Endometrial microvascular endothelial cells (primary cell): ENCODE data around the gene C1orf174. TPM values are rescaled to one million over a fixed set of nuclear protein-coding genes. Genes with fewer than 3 reads are reported as not detected.

Experiments used
- in situ Hi-C: cut with HindIII; loops from 2 replicates; pipeline ENCODE4 v1.10.0; 2017; ENCODE audit warnings: low sequenced_read_pairs, low pct_unique_long_range_greater_than_20kb; ENCODE audit errors: inconsistent ontology term
- total RNA-seq: library from RNA; depleted of rRNA; stranded (reverse); fragments of >200 nt; gene quantifications from one replicate; pipeline ENCODE4 v1.2.3, GENCODE V29; 2015; ENCODE audit errors: inconsistent ontology term

C1orf174 gene
- total RNA-seq, 1 donor from 2014 or later, result 43.7 TPM

DNA sequence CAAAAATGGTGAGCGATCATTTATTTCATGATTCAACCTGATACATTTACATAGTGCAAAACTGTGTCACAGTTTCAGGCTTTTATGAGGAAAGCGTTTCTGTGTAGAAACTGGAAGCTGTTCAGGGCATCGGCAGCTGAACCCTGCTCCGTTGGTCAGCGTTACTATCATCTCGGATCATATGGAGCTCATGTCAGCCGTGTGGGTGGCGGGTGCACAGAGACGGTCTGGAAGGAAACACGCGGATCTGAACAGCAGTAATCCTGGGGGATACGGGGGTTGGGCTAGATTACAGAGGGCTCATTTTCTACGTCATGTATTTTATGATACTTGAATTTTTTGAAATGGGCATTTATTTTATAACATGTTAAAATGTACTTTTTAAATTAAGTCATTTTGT lies 15.1 kb downstream of the C1orf174 start:
- in situ Hi-C loops, result no loop called here

DNA sequence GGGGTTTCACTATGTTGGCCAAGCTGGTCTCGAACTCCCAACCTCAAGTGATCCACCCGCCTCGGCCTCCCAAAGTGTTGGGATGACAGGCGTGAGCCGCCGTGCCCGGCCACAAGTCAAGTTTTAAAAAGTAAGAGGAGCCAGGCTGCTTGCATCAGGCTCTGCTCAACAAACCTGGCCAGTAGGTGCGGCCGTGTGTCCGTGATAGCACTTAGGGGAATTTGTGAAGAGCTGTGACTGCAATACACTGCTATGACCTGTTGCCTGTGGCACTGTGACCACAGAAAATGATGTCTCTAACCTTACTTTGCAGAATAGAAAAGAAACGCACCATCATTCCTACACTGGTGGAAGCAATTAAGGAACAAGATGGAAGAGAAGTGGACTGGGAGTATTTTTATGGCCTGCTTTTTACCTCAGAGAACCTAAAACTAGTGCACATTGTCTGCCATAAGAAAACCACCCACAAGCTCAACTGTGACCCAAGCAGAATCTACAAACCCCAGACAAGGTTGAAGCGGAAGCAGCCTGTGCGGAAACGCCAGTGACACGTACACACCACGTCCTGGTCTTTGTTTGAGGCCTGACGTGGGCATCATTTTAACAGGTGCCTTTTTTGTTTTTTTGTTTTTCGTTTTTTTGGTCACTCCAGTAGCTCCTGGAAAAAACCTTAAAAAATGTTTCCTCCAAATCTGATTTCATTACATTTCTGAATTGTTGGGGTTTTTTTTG lies 16.7 kb downstream of the C1orf174 start:
- in situ Hi-C loops, result no loop called here

DNA sequence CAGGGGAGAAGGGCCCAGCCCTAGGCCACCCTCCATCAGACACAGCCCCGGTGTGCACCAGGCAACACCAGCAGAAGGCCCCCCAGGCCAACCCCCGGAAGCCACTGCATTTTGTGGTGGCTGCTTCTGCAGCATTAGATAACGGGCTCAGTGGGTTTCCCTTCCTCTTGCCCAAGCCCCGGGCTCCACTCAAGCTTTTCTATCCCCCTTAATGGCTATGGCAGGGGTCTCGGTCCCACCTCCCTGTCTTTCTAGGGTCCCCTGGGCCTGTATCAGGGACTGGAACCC lies 18.9 kb downstream of the C1orf174 start:
- in situ Hi-C loops, result no loop called here

DNA sequence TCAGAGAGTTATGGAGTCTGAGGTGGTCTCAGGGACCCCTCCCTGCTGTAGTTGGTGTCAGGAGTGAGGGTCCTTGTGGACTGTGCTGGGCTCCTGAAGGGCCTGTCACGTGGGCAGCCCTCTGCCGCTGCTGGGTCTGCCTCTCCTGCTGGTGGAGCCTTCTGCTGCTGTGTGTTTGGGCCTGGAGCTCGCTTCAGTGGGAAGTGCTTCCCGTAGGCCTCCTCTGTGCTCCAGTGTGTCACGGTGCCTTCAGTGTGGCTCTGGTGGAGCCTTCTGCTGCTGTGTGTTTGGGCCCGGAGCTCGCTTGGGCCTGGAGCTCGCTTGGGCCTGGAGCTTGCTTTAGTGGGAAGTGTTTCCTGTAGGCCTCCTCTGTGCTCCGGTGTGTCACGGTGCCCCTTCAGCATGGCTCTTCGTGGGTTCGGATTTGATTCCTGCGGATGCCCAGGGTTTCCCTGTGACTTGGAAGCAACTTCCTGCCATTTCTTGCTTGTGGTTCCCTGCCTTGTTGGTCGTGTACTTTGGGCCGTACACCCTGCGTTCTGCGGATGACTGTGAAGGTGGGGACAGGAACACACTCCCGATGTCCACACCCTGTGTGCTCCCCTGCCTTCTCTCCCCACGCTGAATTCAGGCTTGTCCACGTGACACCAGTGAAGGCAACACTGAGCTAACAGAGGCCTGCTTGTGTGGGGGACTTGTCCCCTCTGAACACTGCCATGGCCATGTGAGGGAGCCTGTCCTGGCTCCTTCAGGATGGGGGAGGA lies 19.5 kb downstream of the C1orf174 start:
- in situ Hi-C loops, result no loop called here

DNA sequence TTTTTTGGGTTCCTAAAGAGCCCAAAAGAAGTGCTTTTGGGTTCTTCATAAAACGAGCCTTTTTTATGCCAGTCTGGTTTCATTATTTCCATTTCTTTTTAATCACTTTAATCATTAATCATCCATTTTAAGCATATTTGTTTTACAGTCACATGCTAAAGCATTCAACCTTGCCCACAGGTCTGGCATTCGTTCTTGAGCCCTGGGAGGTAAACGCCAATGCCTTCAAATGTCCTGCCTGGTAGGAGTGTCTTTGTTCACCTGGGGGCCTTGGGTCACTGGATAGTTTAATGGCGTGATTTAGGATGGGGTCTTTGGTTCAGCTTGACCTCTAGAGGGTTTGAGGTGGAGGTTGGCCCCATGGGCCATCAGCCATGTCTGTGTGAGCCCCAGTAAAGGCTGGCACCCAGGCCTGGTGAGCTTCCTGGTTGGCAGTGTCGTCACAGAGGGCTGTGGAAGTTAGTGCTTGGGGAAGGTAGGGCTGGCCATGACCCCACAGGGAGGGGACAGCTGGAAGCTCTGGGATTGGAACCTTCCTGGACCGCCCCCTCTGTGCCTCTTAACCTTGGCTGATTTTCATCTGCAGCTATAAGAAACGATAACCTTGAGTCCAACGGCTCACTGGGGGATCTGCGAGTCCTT lies 20.2 kb downstream of the C1orf174 start:
- in situ Hi-C loops, result no loop called here

DNA sequence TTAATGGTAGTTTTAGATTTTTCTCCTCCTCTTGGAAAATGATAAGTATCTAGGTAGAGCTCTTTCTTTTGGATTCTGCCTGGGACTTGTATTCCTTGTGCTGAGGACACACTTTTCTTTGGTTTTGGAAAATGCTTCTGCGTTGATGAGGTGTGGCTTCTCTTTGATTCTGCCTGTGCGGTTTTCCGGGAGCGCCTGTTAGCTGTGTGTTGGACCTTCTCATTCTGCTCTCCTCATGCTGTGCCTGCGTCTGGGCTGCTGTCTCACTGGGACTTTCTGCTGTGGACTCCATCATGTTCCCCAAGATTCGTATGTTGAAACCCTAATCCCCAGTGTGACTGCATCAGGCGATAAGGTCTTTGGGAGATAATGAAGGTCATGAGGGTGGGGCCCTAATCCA lies 21.0 kb downstream of the C1orf174 start:
- in situ Hi-C loops, result no loop called here

DNA sequence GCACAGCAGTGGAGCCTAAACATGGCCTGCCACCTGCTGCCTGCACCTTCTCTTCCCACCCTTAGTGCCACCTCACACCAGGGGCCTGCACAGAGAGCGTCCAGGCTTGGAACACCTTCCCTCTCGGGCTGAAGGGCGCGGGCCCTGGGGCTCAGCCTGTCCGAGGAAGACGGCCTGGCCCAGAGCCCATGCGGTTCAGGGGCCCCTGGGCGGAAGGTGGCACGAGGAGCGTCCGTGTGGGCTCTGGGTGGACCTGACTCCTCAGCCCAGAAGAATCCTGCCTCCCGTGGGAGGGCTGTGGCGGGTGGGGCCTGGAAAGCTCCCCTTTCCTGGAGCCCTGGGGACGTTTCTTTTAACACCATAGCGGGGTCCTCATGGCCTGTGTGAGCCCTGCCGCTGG lies 23.4 kb downstream of the C1orf174 start:
- in situ Hi-C loops, result no loop called here

DNA sequence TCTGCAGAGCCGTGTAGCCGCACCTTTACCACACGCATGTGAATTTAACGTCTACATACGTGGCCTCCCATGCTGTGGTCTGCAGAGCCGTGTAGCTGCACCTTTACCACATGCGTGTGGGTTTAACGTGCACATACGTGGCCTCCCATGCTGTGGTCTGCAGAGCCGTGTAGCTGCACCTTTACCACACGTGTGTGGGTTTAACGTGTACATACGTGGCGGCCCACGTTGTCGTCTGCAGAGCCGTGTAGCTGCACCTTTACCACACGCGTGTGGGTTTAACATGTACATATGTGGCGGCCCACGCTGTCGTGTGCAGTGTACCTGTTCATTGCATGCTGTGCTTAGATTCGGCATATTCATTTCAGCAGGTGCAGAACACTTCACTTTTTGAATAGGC lies 25.3 kb downstream of the C1orf174 start:
- in situ Hi-C loops, result no loop called here

DNA sequence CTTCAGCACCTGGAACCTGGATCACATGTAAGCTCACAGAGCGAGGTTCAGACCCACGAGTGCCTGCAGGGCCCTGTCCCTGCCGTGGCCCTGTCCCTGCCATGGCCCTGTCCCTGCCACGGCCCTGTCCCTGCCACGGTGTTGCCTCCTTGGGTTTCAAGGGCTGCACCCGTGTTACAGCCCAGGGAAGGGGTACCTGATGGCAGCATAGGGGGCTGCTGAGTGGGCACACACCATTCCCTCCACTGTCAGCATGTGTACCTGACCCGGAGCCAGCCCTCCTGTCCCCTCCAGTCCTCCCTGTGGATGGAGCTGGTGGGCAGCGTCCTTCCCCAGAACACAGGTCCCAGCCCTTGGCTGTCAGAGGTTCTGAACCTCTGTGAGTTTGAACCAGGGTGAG lies 27.5 kb downstream of the C1orf174 start:
- in situ Hi-C loops, result no loop called here

DNA sequence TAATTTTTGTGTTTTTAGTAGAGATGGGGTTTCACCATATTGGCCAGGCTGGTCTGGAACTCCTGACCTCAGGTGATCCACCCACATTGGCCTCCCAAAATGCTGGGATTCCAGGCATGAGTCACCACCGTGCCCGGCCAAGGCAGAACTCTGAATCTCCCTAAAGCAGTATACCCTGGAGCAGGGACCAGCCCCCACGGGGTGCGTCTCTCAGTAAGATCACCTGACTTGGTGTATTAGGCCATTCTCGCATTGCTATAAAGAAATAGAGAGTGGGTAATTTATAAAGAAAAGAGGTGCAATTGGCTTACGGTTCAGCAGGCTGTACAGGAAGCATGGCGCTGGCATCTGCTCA lies 28.6 kb downstream of the C1orf174 start:
- in situ Hi-C loops, result no loop called here

DNA sequence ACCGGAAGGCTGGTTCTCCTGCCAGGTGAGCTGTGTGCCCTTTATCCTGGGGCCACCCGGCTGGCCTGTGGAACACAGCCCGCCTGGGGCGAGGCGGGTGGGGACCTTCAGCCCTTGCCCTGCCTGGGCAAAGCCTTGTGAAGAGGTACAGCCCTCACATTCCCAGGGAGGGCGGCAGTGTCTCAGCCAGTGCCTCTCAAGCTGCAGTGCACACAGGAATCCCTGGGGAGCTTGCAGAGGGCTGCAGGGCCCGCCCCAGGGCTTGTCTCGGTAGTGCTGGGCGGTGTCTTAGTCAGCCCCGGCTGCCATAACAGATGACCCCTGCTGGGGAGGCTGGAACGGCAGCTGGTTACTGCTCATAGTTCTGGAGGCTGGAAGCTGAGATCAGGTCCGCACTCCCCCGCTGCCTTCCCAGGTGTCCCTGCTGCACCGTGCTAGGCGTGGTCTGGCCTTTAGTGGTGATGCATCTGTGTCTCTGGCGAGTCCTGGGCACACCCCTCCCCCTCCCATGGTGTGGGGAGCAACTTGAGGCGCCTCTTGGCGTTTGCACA lies 30.2 kb downstream of the C1orf174 start:
- in situ Hi-C loops, result no loop called here

DNA sequence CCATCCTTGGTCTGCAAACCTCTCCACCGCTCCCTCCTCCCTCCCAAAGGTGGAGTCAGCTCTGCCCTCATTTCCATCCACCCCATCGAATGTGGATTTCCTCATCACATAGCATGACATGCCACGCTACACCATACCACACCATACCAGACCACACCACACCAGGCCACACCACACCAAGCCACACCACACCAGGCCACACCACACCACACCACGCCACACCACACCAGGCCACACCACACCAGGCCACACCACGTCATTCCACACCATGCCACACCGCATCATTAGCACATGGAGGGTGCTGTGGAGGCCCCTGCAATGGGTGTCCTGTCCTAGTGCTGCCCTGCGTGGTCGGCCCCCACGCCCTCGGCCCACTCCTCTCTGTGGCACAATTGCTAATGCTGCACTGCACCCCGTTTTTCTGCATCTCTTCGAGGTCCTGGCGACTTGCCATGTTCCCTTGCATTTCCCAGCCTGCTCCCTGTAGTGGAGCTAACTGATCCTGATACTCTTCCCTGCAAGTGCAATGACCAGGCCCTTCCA lies 31.5 kb downstream of the C1orf174 start:
- in situ Hi-C loops, result no loop called here

DNA sequence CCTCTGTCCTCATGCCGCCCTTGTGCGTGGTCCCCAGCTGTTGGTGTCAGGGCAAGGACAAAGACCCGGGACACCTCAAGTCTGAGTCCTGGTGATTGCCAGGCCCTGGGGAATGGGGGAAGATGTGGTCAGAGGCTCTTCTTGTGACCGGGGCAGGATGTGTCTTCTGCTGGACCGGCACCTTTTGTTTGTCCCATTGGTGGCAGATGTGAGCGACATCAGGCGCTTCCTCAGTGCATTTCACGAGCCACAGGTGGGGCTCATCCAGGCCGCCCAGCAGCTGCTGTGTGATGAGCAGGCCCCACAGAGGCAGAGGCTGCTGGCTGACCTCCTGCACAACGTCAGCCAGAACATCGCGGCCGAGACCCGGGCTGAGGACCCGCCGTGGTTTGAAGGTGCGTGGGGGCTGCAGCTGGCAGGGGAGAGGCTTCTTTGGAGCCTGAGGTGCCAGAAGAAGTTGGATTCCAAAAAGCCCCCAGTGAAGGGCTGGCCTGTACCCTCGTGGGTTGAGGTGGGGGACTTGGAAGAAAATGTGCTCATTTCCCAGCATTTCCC lies 34.4 kb downstream of the C1orf174 start:
- in situ Hi-C loops, result no loop called here

DNA sequence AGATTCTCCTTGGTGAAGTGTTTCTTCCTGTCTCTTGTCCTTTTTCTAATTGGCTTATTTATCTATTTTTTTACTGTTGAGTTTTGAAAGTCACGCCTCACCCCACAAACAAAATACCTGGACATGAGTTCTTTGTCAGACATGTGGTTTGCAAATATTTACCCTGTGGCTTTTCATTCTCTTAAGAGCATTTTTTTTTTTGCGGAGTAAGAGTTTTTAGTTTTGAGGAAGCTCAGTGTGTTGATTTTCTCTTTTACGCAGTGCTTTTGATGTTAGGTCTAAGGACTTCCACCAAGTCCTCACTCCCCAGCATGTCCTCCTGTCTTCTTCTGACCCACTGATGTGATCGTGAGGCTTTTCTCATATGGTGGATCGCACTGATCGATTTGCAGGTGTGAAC lies 35.2 kb downstream of the C1orf174 start:
- in situ Hi-C loops, result no loop called here

DNA sequence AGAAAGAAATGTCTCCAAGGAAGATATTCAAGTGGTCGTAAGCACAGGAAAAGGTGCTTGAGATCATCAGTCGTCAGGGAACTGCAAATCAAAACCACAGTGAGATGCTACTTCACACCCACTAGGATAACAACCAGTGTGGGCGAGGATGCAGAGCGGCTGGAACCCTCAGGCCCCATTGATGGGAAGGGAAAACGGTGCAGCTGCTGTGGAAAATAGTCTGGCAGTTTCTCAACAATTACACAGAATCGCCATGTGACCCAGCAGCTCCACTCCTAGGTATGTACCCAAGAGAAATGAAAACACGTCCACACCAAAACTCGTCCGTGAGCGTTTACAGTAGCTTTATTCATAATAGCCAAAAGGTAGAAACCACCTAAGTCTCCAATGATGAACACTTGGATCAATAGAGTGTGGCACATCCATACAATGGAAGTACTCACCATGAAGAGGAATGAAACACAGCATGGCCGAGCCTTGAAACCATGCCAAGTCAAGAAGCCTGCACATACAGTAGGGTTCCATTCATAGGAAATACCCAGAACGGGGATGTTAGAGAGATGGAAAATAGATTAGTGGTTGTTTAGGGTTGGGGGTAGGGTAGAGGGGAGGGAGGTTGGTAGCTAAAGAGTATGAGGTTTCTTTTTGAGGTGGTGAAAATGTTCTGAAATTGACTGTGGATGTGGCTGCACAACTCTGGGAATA lies 36.7 kb downstream of the C1orf174 start:
- in situ Hi-C loops, result no loop called here

DNA sequence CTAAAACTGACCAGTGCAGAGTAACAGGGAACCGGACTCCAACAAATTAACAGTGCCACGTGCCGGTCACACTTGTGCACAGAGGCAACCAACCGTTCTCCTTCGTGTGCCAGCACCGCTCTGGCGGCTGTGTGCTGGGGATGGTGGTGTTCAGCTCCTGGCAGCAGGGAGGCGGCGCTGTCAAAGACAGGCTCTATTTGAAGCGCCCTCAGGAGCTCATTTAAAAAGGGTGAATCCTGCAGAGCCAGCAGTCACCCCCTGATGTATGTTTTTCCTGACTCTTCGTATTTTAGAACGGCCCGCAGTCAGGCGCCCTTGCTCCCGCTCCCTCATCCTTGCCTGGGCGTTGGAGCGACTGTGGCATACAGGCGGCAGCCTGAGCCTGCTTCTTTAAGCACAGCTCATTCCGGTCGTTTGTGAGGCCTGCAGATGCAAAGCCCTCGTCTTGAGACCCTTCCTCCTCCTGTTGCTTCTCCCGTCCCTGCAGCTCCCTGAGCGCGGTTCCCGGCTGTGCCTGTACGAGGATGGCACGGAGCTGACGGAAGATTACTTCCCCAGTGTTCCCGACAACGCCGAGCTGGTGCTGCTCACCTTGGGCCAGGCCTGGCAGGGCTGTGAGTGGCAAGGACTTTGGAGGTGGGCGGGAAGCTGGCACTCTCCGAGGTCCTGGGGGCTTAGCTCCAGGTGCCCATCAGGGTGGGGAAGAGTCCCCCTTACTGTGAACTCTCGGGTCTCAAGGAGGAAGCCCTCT lies 41.7 kb downstream of the C1orf174 start:
- in situ Hi-C loops, result no loop called here

DNA sequence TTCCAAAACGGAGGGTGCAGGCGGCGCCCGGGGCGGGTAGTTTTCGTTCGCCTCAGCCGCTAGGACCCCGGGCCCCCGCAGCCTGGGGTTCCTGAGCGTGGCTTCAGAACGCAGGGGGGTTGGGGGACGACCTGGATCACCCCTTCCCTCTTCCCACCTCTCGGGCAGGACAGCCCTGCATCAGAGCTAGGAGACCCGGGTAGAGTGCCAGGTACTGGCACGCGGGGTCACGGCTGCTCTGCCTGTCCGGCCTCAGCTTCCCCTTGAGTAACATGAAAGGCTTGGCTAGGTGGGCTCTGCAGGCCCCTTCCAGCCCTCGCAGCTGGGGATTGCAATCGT lies 42.3 kb downstream of the C1orf174 start:
- in situ Hi-C loops, result no loop called here
